Right lobe of liver (tissue), 6 donors: Measurements from ENCODE around the gene RNASE13. TPM values are rescaled to one million over a fixed set of nuclear protein-coding genes. Genes with fewer than 3 reads are reported as not detected.

Experiments used
- ATAC-seq, 4 donors: fragments of 200-7000 bp; cut with Tn5 transposase; one replicate each; pipeline ENCODE4 v1.9.1; 2020; ENCODE audit warnings: mild to moderate bottlenecking in 4 of 4, moderate library complexity in 4 of 4
- DNase-seq, 3 donors: peaks; one replicate each; pipeline ENCODE4 v3.0.0-alpha.2; 2020
- H3K27ac ChIP-seq, 3 donors: fragments of 200-600 bp; one replicate each; pipeline ENCODE4 v1.8.0; 2022
- H3K27me3 ChIP-seq, 2 donors: fragments of 200-600 bp; one replicate each; pipeline ENCODE4 v1.8.0; 2022
- H3K36me3 ChIP-seq, 4 donors: fragments of 200-600 bp; sonication (generic) in 1 of 4; one replicate each; pipeline versions ENCODE4 v1.5.1 to v1.8.0; 2017 to 2022; ENCODE audit warnings: control low read depth in 1 of 4
- H3K4me1 ChIP-seq, 4 donors: fragments of 200-600 bp; sonication (generic) in 1 of 4; one replicate each; pipeline versions ENCODE4 v1.5.1 to v1.8.0; 2017 to 2022; ENCODE audit warnings: control low read depth in 1 of 4
- H3K4me3 ChIP-seq, 3 donors: fragments of 200-600 bp; one replicate each; pipeline ENCODE4 v1.8.0; 2022
- H3K9me3 ChIP-seq, 4 donors: fragments of 200-600 bp; sonication (generic) in 1 of 4; one replicate each; pipeline versions ENCODE4 v1.5.1 to v1.8.0; 2017 to 2022; ENCODE audit warnings: control low read depth in 1 of 4
- CTCF ChIP-seq, 4 donors: fragments of 200-600 bp in 3 of 4; fragments of 450-650 bp in 1 of 4; IDR thresholded peaks; one replicate each; pipeline versions ENCODE4 v1.5.1 to v1.8.0; 2016 to 2022; ENCODE audit warnings: antibody characterized with exemption in 4 of 4, mild to moderate bottlenecking in 2 of 4
- POLR2A ChIP-seq: fragments of 450-650 bp; IDR thresholded peaks from one replicate; pipeline ENCODE4 v1.6.1; 2017; ENCODE audit warnings: antibody characterized with exemption, mild to moderate bottlenecking
- WGBS: methylation state at CpG from one replicate; pipeline ENCODE4 v1.1.6; 2018; ENCODE audit warnings: low coverage, low lambda C conversion rate; ENCODE audit not compliant: insufficient coverage; ENCODE audit errors: missing lambda C conversion rate; 5-methylcytosine and 5-hydroxymethylcytosine counted together
- intact Hi-C, 2 donors: fragments of 100-400 bp; cut with DNase I; formaldehyde crosslinking; loops; one replicate each; pipeline versions ENCODE4 v1.11.2 to v1.14.1; 2022
- total RNA-seq, 6 experiments: library from RNA; depleted of rRNA in 2 of 6; stranded (reverse); fragments of >200 nt in 2 of 6; fragmentation: NEBNext Ultra II Directional in 3 of 6; extraction: Animal tissue kit (Norgen Biotek cat#: 25700) in 3 of 6; gene quantifications; one replicate each; pipeline versions ENCODE4 v1.1.0 to v1.2.4, GENCODE V29; 2016 to 2023
- donor health status: DM: no; HTN: yes; CAD: no.
- donor health status: DM: no; HTN: no; CAD: no.
- donor health status: DM: no; HTN: no; CAD: no.
- donor health status: DM: no; HTN: yes; CAD: no.
- donor health status: DM: no; HTN: yes; CAD: no.

Gene RNASE13
- total RNA-seq, 6 experiments from 2014 or later, result not detected

- Histone ChIP-seq H3K27ac (peak overlapping the region; percentile 72 to 89 (median 79)), H3K27me3 (no peaks in the 10 kb centered on the region), H3K9me3 (no peaks in the 10 kb centered on the region), H3K4me3 (peak overlapping the region; percentile 92 to 100 (median 98)), H3K4me1 (peaks cover 0 to 8% (median 2%) of the 10 kb centered on the region in 4 donors), H3K36me3 (peaks cover 0 to 30% (median 16%) of the 10 kb centered on the region in 4 donors)
- peak; percentile 45 to 78 (median 70) for DNase-seq
- ATAC-seq, result peak; percentile 57 to 75 (median 72)
- TF ChIP-seq CTCF (IDR thresholded peaks at IDR 0.05) (no peak), POLR2A (peak; percentile 9)
- intact Hi-C loops, result no loop called here
- 6% methylated on average over 9 of the region's 17 CpGs for WGBS
Measured at GRCh38 chr14:21023817-21024584, 10.6 kb downstream of the RNASE13 start.

- Histone ChIP-seq H3K36me3 (peaks cover 0 to 38% (median 23%) of the 10 kb centered on the region in 4 donors), H3K4me3 (peak overlapping the region in 2 of 3 donors; percentile 98 to 100), H3K9me3 (no peaks in the 10 kb centered on the region), H3K27ac (peak overlapping the region; percentile 72 to 89 (median 79)), H3K27me3 (no peaks in the 10 kb centered on the region), H3K4me1 (peaks cover 0 to 8% (median 2%) of the 10 kb centered on the region in 4 donors)
- DNase-seq, result peak in 2 of 3 donors; percentile 43 to 58
- intact Hi-C loops, result no loop called here
- no CpG with 5 or more reads among the region's 7 CpGs for WGBS
- peak in 3 of 4 donors; percentile 10 to 31 (median 29) for ATAC-seq
- no peak for TF ChIP-seq POLR2A
- TF ChIP-seq CTCF (IDR thresholded peaks at IDR 0.05), result no peak
Measured at GRCh38 chr14:21023174-21023573, 11.4 kb downstream of the RNASE13 start.

GRCh38 chr14:21022686-21023085, 11.9 kb downstream of the RNASE13 start:
- Histone ChIP-seq H3K9me3 (no peaks in the 10 kb centered on the region), H3K36me3 (peaks cover 0 to 43% (median 26%) of the 10 kb centered on the region in 4 donors), H3K4me1 (peaks cover 0 to 8% (median 2%) of the 10 kb centered on the region in 4 donors), H3K27ac (peak overlapping the region; percentile 72 to 89 (median 79)), H3K27me3 (no peaks in the 10 kb centered on the region), H3K4me3 (peak overlapping the region in 1 of 3 donors; percentile 98)
- TF ChIP-seq CTCF (IDR thresholded peaks at IDR 0.05) (no peak), POLR2A (no peak)
- ATAC-seq (no peak), DNase-seq (peak in 1 of 3 donors; percentile 37)
- intact Hi-C loops, result no loop called here
- 11% methylated on average over 4 of the region's 5 CpGs for WGBS

DNA sequence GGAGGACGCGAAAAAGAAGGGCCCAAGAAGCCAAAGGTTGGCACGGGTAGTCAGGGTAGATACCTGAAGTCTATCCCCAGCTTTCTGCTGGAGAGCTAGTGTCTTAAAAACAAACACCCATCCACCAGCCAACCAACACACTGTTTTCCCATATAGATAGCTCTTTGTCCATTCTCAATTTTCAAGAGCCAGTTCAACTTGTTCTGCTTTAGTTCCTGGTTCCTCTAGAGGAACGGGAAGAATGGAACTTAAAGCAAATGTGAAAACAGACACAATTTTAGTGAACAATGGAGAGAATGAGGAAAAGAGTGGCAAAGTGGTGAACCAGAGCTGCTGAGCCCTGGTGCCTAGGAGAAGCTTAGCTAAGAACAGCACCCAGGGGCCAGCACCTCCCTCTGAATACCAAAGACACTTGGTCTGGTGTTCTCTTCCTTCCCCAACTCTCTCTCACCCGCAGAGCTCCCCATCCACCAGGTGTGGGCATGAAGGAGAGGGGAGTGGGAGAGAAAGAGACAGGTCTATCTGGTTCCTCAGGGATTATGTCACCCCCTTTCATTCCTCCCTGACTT, 13.5 kb downstream of the RNASE13 start:
- ATAC-seq (no peak), DNase-seq (no peak)
- H3K27me3 ChIP-seq, result no peaks in the 10 kb centered on the region
- H3K9me3 ChIP-seq, result no peaks in the 10 kb centered on the region
- TF ChIP-seq CTCF (IDR thresholded peaks at IDR 0.05) (no peak), POLR2A (no peak)
- 77% methylated on average over 4 of the region's 5 CpGs for WGBS
- intact Hi-C loops, result no loop called here
- peaks cover 0 to 8% (median 2%) of the 10 kb centered on the region in 4 donors for H3K4me1 ChIP-seq
- peaks cover 0 to 50% (median 29%) of the 10 kb centered on the region in 4 donors for H3K36me3 ChIP-seq
- no peak overlapping the region for H3K27ac ChIP-seq
- H3K4me3 ChIP-seq, result no peak overlapping the region
